ENCODE results near the gene ATG14.

DNA sequence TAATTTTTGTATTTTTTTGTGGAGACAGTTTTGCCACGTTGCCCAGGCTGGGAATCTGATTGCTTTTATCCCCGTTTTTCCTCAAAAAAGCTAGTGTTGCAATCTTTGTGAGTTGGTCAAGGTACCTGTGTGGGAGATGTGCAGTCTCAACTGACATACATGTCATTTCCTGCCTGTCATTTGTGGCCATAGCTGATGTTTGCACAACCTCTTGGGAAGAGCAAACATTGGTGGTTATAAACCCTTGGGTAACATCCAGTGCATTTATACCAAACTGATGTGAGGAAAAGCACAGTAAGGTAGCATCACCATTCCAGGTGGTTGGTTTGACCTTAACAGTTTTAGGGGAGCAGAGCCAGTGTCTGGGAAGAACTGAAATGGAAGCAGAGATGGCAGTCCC is 54.7 kb downstream of the ATG14 start:
- no peak for TF ChIP-seq TCF4 (CRISPR knock-in tag; IDR thresholded peaks at IDR 0.05; ENCODE audit: borderline replicate concordance)
- TF ChIP-seq, protein P1, sequence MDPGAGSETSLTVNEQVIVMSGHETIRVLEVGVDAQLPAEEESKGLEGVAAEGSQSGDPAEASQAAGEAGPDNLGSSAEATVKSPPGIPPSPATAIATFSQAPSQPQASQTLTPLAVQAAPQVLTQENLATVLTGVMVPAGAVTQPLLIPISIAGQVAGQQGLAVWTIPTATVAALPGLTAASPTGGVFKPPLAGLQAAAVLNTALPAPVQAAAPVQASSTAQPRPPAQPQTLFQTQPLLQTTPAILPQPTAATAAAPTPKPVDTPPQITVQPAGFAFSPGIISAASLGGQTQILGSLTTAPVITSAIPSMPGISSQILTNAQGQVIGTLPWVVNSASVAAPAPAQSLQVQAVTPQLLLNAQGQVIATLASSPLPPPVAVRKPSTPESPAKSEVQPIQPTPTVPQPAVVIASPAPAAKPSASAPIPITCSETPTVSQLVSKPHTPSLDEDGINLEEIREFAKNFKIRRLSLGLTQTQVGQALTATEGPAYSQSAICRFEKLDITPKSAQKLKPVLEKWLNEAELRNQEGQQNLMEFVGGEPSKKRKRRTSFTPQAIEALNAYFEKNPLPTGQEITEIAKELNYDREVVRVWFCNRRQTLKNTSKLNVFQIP (CRISPR knock-in tag; IDR thresholded peaks at IDR 0.05; ENCODE audit: borderline replicate concordance, low read depth), result no peak
- no peak for TF ChIP-seq ISL1 (CRISPR knock-in tag; IDR thresholded peaks at IDR 0.05)
- no peak for TF ChIP-seq ZFP30 (CRISPR knock-in tag; IDR thresholded peaks at IDR 0.05)
- TF ChIP-seq, protein P2, sequence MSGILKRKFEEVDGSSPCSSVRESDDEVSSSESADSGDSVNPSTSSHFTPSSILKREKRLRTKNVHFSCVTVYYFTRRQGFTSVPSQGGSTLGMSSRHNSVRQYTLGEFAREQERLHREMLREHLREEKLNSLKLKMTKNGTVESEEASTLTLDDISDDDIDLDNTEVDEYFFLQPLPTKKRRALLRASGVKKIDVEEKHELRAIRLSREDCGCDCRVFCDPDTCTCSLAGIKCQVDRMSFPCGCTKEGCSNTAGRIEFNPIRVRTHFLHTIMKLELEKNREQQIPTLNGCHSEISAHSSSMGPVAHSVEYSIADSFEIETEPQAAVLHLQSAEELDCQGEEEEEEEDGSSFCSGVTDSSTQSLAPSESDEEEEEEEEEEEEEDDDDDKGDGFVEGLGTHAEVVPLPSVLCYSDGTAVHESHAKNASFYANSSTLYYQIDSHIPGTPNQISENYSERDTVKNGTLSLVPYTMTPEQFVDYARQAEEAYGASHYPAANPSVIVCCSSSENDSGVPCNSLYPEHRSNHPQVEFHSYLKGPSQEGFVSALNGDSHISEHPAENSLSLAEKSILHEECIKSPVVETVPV (CRISPR knock-in tag; IDR thresholded peaks at IDR 0.05), result no peak
- TF ChIP-seq, protein P3, sequence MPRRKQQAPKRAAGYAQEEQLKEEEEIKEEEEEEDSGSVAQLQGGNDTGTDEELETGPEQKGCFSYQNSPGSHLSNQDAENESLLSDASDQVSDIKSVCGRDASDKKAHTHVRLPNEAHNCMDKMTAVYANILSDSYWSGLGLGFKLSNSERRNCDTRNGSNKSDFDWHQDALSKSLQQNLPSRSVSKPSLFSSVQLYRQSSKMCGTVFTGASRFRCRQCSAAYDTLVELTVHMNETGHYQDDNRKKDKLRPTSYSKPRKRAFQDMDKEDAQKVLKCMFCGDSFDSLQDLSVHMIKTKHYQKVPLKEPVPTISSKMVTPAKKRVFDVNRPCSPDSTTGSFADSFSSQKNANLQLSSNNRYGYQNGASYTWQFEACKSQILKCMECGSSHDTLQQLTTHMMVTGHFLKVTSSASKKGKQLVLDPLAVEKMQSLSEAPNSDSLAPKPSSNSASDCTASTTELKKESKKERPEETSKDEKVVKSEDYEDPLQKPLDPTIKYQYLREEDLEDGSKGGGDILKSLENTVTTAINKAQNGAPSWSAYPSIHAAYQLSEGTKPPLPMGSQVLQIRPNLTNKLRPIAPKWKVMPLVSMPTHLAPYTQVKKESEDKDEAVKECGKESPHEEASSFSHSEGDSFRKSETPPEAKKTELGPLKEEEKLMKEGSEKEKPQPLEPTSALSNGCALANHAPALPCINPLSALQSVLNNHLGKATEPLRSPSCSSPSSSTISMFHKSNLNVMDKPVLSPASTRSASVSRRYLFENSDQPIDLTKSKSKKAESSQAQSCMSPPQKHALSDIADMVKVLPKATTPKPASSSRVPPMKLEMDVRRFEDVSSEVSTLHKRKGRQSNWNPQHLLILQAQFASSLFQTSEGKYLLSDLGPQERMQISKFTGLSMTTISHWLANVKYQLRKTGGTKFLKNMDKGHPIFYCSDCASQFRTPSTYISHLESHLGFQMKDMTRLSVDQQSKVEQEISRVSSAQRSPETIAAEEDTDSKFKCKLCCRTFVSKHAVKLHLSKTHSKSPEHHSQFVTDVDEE (CRISPR knock-in tag; IDR thresholded peaks at IDR 0.05), result no peak
- TF ChIP-seq ESRRG (CRISPR knock-in tag; IDR thresholded peaks at IDR 0.05), result no peak
- no peak for TF ChIP-seq ZC3H10 (CRISPR knock-in tag; IDR thresholded peaks at IDR 0.05)
- TF ChIP-seq TOX (CRISPR knock-in tag; IDR thresholded peaks at IDR 0.05; ENCODE audit: borderline replicate concordance), result no peak
- TF ChIP-seq, protein P4, sequence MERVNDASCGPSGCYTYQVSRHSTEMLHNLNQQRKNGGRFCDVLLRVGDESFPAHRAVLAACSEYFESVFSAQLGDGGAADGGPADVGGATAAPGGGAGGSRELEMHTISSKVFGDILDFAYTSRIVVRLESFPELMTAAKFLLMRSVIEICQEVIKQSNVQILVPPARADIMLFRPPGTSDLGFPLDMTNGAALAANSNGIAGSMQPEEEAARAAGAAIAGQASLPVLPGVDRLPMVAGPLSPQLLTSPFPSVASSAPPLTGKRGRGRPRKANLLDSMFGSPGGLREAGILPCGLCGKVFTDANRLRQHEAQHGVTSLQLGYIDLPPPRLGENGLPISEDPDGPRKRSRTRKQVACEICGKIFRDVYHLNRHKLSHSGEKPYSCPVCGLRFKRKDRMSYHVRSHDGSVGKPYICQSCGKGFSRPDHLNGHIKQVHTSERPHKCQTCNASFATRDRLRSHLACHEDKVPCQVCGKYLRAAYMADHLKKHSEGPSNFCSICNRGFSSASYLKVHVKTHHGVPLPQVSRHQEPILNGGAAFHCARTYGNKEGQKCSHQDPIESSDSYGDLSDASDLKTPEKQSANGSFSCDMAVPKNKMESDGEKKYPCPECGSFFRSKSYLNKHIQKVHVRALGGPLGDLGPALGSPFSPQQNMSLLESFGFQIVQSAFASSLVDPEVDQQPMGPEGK (CRISPR knock-in tag; IDR thresholded peaks at IDR 0.05; ENCODE audit: borderline replicate concordance), result no peak
- no peak for TF ChIP-seq GLIS3 (CRISPR knock-in tag; IDR thresholded peaks at IDR 0.05)
- no peak for TF ChIP-seq ZFP3 (CRISPR knock-in tag; IDR thresholded peaks at IDR 0.05)
- TF ChIP-seq CSDC2 (CRISPR knock-in tag; IDR thresholded peaks at IDR 0.05), result no peak
- no peak for TF ChIP-seq ZNF70 (CRISPR knock-in tag; IDR thresholded peaks at IDR 0.05)

All from SK-N-SH treated with all-trans-retinoic acid at 6 μM for 48 hours (cell line).